SK-N-SH (cell line): ENCODE results near the gene RABEPK. TPM values are rescaled to one million over a fixed set of nuclear protein-coding genes. Genes with fewer than 3 reads are reported as not detected.

Experiments
- CTCF ChIA-PET: fragments of 300-600, 350-600 bp; formaldehyde crosslinking; extraction: SDS; loops from one replicate; lab custom pipeline; 2021; lab: Yijun Ruan, JAX
- POLR2A ChIA-PET: fragments of 350-600 bp; sonication (Branson Sonifier 250); formaldehyde crosslinking; extraction: SDS; loops from one replicate; lab custom pipeline; 2020; ENCODE audit warnings: antibody characterized with exemption, inconsistent platforms; lab: Yijun Ruan, JAX
- DNase-seq: peaks from one replicate; pipeline ENCODE4 v3.0.0; 2012
- H2AFZ ChIP-seq: fragments of 200-600 bp; sonication (generic); 2 replicates; pipeline ENCODE4 v1.8.1; 2016; ENCODE audit warnings: antibody characterized with exemption, mild to moderate bottlenecking, low read depth
- H3F3A ChIP-seq: fragments of 200-600 bp; sonication (generic); replicated peaks from 2 replicates; pipeline ENCODE3; 2016; ENCODE audit warnings: antibody characterized with exemption, mild to moderate bottlenecking; ENCODE audit not compliant: insufficient read depth
- H3K27ac ChIP-seq, 2 experiments: fragments of 200-500 bp in 1 of 2; fragments of 200-600 bp in 1 of 2; sonication (Bioruptor generic) in 1 of 2; sonication (generic), shearing (Covaris generic) in 1 of 2; 2 replicates each; pipeline versions ENCODE4 v1.5.1 to v1.6.1; 2014 to 2016; ENCODE audit warnings: low read depth in 2 of 2, inconsistent platforms in 1 of 2, low read length in 1 of 2, mild to moderate bottlenecking in 1 of 2, mixed read lengths in 1 of 2
- H3K27me3 ChIP-seq: fragments of 200-600 bp; sonication (generic), shearing (Covaris generic); 2 replicates; pipeline ENCODE4 v1.6.1; 2016; ENCODE audit warnings: mixed run types; ENCODE audit not compliant: insufficient read depth
- H3K36me3 ChIP-seq, 2 experiments: fragments of 200-500 bp in 1 of 2; fragments of 200-600 bp in 1 of 2; sonication (Bioruptor generic) in 1 of 2; sonication (generic) in 1 of 2; replicated peaks in 1 of 2; 2 replicates each; pipeline versions ENCODE3 to v1.5.1; 2014 to 2016; ENCODE audit warnings: low read length in 1 of 2, mild to moderate bottlenecking in 1 of 2; ENCODE audit not compliant: insufficient read depth in 2 of 2, control insufficient read depth in 1 of 2
- H3K4me1 ChIP-seq, 2 experiments: fragments of 200-500 bp in 1 of 2; fragments of 200-600 bp in 1 of 2; sonication (Bioruptor generic) in 1 of 2; sonication (generic), shearing (Covaris generic) in 1 of 2; 2 replicates each; pipeline versions ENCODE4 v1.5.1 to v1.6.1; 2014 to 2016; ENCODE audit warnings: low read depth in 1 of 2, low read length in 1 of 2, mixed run types in 1 of 2; ENCODE audit not compliant: insufficient read depth in 2 of 2, control insufficient read depth in 1 of 2
- H3K4me2 ChIP-seq: fragments of 200-600 bp; sonication (generic), shearing (Covaris generic); 2 replicates; pipeline ENCODE4 v1.6.1; 2017; ENCODE audit warnings: mixed run types
- H3K4me3 ChIP-seq, 2 experiments: fragments of 200-500 bp in 1 of 2; fragments of 200-600 bp in 1 of 2; sonication (Bioruptor generic) in 1 of 2; sonication (generic), shearing (Covaris generic) in 1 of 2; 2 replicates each; pipeline versions ENCODE4 v1.5.1 to v1.8.1; 2014 to 2016; ENCODE audit warnings: low read depth in 2 of 2, inconsistent platforms in 1 of 2, low read length in 1 of 2, mild to moderate bottlenecking in 1 of 2, mixed read lengths in 1 of 2, moderate library complexity in 1 of 2
- H3K79me2 ChIP-seq: fragments of 200-600 bp; sonication (generic); 2 replicates; pipeline ENCODE4 v1.8.1; 2017; ENCODE audit warnings: mild to moderate bottlenecking; ENCODE audit not compliant: insufficient read depth
- H3K9ac ChIP-seq: fragments of 200-600 bp; sonication (generic); 2 replicates; pipeline ENCODE4 v1.6.1; 2017; ENCODE audit warnings: mixed run types
- H3K9me2 ChIP-seq: fragments of 200-600 bp; sonication (generic); 2 replicates; pipeline ENCODE4 v1.6.1; 2017; ENCODE audit warnings: mixed run types
- H3K9me3 ChIP-seq: fragments of 200-600 bp; sonication (generic); 2 replicates; pipeline ENCODE4 v1.6.1; 2017; ENCODE audit warnings: mixed run types, mild to moderate bottlenecking, moderate library complexity
- H4K20me1 ChIP-seq: fragments of 200-600 bp; sonication (generic); 2 replicates; pipeline ENCODE4 v1.6.1; 2017; ENCODE audit warnings: mild to moderate bottlenecking, mixed run types; ENCODE audit not compliant: insufficient read depth
- FOXM1 ChIP-seq: IDR thresholded peaks from 2 replicates; pipeline ENCODE4 v1.4.0; 2012; ENCODE audit warnings: low read depth, mild to moderate bottlenecking
- GATA2 ChIP-seq: sonication (generic); formaldehyde crosslinking; IDR thresholded peaks from 2 replicates; pipeline ENCODE4 v1.5.0; 2020; ENCODE audit warnings: mild to moderate bottlenecking, missing genetic modification reagents
- NRF1 ChIP-seq: IDR thresholded peaks from 2 replicates; pipeline ENCODE4 v1.6.1; 2012; ENCODE audit warnings: low read depth, mild to moderate bottlenecking, low read length
- RAD21 ChIP-seq: IDR thresholded peaks from 2 replicates; pipeline ENCODE4 v1.6.1; 2012; ENCODE audit warnings: mild to moderate bottlenecking, low read length
- SMC3 ChIP-seq: IDR thresholded peaks from 2 replicates; pipeline ENCODE4 v1.6.1; 2012; ENCODE audit warnings: low read depth, low read length, improper control_type of control experiment
- polyA plus RNA-seq, 3 experiments: library from polyadenylated mRNA; depleted of rRNA; stranded (reverse); fragments of >200 nt; gene quantifications; 2 replicates each; pipeline ENCODE4 v1.2.3, GENCODE V29; 2012
- TF ChIP-seq, protein P1 (sequence below): fragments of 150-350 bp; IDR thresholded peaks from 2 replicates; pipeline ENCODE4 v1.6.1; 2017; ENCODE audit warnings: antibody characterized with exemption, low read length, low read depth, borderline replicate concordance
- TF ChIP-seq, protein P2 (sequence below): IDR thresholded peaks from 2 replicates; pipeline ENCODE4 v1.6.1; 2012; ENCODE audit warnings: mild to moderate bottlenecking, low read depth, low read length, moderate library complexity
- TF ChIP-seq, protein P3 (sequence below): IDR thresholded peaks from 2 replicates; pipeline ENCODE4 v1.4.0; 2012; ENCODE audit warnings: low read depth, borderline replicate concordance

The RABEPK gene
- polyA plus RNA-seq, 1 of the 3 experiments (the other 2 are of a cell fraction), result 55.1 TPM

DNA sequence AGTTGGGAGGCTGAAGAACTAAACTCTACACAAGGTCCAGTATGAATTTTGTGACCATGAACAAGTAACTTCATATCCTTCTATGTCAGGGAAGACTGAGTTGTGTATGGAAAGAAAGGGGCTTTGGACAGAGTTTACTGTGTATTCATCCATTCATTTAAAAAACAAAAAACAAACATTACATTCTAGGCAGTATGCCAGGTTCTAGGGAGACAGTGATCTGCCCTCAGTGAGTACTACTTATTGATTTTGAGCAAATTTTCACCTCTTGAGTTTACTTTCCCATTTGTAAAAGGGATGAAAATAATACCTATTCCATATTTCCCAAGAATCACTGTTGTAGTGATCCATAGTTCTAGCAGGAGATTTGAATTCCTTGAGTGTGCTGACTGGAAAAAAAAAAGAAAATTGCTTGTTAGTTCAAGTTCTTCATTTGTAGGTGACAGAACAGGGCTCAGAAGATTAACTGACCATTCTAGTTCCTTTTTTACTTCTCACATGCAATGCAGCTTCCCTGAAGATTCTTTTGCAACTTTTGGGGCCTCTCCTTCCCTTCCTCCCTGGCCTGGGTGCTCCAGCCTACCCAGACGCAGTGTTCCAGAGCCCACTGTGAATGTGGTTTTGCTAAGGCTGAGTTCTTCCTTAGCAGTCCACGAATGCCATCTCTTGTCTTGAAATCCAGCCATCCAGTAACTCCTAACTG lies 58.6 kb downstream of the RABEPK start (continued):
- TF ChIP-seq, protein P1, sequence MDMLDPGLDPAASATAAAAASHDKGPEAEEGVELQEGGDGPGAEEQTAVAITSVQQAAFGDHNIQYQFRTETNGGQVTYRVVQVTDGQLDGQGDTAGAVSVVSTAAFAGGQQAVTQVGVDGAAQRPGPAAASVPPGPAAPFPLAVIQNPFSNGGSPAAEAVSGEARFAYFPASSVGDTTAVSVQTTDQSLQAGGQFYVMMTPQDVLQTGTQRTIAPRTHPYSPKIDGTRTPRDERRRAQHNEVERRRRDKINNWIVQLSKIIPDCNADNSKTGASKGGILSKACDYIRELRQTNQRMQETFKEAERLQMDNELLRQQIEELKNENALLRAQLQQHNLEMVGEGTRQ, result no peak
- TF ChIP-seq GATA2 (no peak), SMC3 (no peak), NRF1 (no peak), FOXM1 (no peak), RAD21 (no peak)

DNA sequence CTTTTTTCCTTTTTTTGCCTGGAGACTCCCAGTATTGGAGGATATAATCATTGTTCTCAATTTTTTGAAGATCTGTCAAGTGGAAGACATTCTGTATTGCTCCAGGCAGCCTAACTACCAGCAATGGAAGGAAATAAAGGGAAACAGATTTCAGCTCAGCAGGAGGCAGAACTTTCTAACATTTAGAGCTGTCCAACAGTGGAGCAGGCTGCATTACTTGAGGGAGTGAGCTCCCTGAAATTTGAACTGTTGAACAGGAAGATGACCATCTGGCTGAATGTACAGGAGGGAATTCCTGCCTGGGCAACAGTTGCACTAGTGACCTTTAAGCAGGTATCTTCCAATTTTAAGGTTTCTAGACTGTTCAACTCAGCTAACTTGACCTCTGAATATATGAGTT lies 60.2 kb downstream of the RABEPK start:
- Histone ChIP-seq H3K27me3 (no peaks in the 10 kb centered on the region), H3F3A (no peaks in the 10 kb centered on the region), H2AFZ (peak overlapping the region; percentile 98; the same call in 1 of the 2 replicates), H3K9me2 (no peaks in the 10 kb centered on the region), H3K9ac (no peak overlapping the region), H3K27ac (no peak overlapping the region), H3K4me2 (no peak overlapping the region), H4K20me1 (peaks cover 4% of the 10 kb centered on the region; the same call in 1 of the 2 replicates), H3K36me3 (no peaks in the 10 kb centered on the region), H3K9me3 (no peaks in the 10 kb centered on the region), H3K4me1 (no peaks in the 10 kb centered on the region; a peak in 2 of 4 replicates), H3K4me3 (no peak overlapping the region), H3K79me2 (peaks cover 38% of the 10 kb centered on the region)
- CTCF ChIA-PET, result interaction anchor here (0.9 kb wide), 1 partner anchor 10 kb away, joined by 3 read pairs; no protein-coding TSS in a partner anchor
- TF ChIP-seq, protein P2, sequence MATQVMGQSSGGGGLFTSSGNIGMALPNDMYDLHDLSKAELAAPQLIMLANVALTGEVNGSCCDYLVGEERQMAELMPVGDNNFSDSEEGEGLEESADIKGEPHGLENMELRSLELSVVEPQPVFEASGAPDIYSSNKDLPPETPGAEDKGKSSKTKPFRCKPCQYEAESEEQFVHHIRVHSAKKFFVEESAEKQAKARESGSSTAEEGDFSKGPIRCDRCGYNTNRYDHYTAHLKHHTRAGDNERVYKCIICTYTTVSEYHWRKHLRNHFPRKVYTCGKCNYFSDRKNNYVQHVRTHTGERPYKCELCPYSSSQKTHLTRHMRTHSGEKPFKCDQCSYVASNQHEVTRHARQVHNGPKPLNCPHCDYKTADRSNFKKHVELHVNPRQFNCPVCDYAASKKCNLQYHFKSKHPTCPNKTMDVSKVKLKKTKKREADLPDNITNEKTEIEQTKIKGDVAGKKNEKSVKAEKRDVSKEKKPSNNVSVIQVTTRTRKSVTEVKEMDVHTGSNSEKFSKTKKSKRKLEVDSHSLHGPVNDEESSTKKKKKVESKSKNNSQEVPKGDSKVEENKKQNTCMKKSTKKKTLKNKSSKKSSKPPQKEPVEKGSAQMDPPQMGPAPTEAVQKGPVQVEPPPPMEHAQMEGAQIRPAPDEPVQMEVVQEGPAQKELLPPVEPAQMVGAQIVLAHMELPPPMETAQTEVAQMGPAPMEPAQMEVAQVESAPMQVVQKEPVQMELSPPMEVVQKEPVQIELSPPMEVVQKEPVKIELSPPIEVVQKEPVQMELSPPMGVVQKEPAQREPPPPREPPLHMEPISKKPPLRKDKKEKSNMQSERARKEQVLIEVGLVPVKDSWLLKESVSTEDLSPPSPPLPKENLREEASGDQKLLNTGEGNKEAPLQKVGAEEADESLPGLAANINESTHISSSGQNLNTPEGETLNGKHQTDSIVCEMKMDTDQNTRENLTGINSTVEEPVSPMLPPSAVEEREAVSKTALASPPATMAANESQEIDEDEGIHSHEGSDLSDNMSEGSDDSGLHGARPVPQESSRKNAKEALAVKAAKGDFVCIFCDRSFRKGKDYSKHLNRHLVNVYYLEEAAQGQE, result peak; percentile 77; the same call in 1 of the 2 replicates
- TF ChIP-seq, protein P3, sequence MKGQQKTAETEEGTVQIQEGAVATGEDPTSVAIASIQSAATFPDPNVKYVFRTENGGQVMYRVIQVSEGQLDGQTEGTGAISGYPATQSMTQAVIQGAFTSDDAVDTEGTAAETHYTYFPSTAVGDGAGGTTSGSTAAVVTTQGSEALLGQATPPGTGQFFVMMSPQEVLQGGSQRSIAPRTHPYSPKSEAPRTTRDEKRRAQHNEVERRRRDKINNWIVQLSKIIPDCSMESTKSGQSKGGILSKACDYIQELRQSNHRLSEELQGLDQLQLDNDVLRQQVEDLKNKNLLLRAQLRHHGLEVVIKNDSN, result no peak
- DNase-seq, result no peak
- POLR2A ChIA-PET, result interaction anchor here (2.8 kb wide), 1 partner anchor 20 kb away, joined by 35 read pairs; the partner anchor contains the start of gene HSPA5
